GM19023 (cell line): Measurements from ENCODE around the gene SGSH.

Experiments
- ATAC-seq: cut with Tn5 transposase; IDR thresholded peaks from one replicate; pipeline ENCODE4 v1.9.1; 2021; ENCODE audit warnings: mild to moderate bottlenecking, moderate library complexity; ENCODE audit not compliant: unreplicated experiment

SGSH gene

DNA sequence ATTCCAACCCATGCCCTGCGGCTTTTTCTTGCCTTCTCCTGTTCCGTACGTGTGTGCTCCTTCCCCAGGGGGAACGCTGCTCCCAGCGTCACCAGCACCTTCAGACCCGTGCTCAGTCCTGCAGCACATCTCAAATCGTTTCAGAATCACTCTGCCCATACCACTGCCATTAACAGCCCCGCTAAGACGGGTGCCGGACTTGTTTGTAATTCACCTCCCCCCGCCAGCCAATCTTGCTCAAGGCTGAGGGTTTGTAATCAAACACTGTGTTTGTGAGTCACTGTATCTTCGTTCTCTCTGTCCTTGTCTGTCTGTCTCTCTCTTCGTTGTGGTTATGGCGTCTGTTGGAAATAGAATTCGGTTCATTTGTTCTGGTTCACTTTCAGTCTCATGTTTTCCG is 33.0 kb downstream of the SGSH start:
- ATAC-seq, result no peak

DNA sequence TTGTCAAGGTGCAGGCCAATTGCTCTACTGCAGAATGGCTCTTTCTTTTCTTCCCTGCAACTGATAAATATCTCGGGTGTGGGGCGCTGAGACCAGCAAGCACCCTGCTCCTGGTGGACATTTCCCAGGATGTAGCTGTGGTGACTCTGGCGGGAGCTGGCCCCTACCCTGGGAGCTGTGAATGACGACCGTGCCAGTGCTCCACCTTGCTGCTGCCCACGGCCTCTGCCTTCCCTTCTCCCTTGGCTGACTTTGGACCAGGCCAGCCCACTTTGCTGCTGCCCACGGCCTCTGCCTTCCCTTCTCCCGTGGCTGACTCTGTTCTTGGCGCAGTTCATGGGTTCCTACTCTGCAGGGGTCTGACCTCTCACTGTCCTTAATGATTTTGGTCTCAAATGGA is 34.2 kb downstream of the SGSH start:
- ATAC-seq, result no peak

DNA sequence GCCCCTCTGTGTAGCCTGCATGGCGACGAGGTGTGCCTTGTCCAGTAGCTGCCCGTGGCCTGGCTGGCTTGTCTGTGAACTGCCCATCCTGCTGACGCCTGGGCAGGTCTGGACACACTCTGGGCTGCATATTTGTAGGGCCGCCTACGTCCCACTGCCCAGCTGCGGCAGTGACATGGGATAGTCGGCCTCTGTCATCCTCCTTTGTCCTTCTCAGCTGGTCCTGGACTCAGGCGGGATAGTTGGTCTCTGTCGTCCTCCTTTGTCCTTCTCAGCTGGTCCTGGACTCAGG is 35.8 kb downstream of the SGSH start:
- no peak for ATAC-seq

DNA sequence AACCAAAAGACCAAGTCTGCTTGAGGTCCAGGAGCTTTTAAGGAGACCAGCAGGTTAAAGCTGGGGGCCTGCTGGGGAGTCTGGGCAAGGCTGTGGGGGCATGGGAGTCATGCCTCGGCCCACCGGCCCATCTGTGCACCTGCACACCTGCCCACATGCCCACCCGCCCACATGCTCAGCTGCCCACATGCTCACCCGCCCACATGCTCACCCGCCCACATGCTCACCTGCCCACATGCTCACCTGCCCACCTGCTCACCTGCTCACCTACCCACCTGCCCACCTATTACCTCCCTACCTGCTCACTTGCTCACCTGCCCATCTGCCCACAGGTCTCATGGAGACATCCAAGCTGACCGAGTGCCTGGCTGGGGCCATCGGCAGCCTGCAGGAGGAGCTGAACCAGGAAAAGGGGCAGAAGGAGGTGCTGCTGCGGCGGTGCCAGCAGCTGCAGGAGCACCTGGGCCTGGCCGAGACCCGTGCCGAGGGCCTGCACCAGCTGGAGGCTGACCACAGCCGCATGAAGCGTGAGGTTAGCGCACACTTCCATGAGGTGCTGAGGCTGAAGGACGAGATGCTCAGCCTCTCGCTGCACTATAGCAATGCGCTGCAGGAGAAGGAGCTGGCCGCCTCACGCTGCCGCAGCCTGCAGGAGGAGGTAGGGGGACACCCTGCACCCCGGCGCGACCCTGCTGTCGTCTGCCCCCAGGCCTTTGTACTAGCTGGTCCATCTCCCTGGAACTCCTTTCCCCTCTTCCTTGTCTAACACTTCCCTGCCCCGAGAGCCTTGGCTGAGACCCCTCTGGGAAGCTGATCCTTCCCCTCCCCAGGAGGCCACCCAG is 36.3 kb downstream of the SGSH start:
- ATAC-seq, result no peak

DNA sequence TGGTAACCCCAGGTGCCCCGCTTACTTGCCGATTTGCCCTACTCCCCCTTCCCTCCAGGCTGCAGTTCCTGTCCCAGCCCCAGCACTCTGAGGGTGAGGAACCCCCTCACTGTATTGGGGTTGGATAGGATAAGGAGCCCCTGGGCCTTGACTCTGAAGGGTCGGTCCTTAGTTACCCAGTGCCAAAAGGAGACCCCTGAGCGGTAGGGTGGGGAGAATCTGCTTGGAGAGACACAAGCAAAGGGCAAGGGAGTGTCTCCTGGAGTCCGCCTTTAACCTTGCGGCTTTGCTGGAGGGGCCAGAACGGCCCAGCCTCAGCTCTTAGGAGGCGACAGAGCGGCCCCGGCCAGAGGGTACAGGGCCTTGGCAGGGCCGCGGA is 37.3 kb downstream of the SGSH start:
- no peak for ATAC-seq

DNA sequence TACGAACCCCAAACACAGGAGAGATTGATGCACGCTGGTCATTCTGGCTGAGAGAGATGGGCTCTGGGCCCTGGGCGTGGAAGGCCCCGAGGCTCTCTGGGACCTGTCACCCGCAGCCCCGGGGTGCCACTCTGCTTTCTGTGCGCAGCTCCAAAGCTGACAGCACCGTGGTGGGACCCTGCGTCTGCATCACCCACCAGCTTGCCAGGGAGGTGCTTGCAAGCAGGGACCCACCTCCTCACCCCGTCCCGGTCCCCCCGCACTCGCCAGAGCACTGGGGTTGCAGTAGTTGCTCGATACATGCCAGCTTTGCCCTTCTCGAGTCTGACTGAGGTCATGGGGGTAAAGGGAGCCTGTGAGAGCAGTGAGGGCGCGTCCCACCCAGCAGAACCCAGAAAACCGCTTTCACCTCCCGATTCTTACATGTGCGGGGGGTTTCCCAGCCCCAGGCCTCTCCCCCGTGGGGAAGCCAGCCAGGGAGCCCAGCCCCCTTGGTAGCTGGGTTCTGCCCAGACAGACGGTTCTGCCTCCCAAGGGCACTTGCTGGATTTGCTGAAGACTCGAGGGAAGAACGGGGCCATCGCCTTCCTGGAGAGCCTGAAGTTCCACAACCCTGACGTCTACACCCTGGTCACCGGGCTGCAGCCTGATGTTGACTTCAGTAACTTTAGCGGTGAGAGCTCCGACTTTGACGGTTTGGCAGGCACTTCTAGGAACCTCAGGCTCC is 37.9 kb downstream of the SGSH start:
- no peak for ATAC-seq

DNA sequence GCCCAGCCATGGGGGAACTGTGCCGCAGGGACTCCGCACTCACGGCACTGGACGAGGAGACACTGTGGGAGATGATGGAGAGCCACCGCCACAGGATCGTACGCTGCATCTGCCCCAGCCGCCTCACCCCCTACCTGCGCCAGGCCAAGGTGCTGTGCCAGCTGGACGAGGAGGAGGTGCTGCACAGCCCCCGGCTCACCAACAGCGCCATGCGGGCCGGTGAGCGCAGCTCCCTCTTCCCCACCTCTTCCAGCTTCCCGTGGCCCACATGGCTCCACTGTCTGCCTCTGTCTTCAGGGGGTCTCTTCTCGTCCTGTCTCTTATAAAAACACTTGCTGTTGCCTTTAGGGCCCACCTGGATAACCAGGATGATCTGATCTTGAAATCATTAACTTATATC is 38.7 kb downstream of the SGSH start:
- ATAC-seq, result no peak

DNA sequence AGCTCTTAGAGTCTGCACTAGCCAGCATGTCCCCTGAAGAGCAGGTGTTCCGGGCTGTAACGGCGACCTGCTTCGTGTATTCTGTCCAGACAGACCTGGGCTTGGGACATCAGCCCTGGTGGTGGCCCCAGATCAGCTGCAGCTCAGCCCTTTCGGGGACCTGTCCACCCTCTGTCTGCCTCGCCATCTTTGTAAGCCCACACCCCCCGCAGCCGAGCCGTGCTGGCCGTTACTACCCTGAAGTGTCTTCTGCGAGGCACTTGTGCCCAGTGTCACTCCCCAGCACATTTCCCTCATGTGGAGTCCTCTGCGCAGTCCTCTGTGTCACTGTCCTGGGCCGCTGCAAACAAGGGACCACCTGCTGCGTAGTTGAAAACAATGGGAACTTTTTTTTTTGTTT is 39.9 kb downstream of the SGSH start:
- ATAC-seq, result no peak

DNA sequence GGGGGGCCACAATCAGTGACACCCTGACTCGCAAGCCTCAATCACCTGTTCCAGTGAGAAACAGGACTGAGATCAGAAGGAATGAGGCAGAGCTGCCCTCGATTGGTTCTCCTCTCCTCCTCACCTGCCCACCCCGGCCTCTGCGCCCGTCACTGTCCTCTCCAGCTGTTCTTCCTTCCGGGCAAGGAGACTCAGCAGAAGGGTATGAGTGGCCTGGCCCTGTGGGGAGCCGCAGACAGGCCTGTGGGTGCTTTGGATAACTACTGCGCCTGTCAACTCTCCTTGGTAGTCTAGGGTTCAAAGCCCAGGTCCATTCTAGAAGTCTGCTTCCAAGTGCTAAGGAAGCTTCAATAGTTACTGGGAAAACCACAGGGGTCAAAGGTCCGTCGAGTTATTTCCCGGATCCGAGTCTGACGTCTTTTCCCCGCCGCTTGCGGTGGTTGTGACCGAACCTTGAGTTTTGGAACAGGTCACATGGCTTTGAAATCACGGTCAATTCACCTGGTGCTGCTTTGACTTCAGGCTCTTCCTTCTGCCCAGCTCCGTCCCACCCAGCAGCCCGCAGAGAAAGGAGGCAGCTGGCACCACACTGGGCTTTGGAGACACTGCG is 42.0 kb downstream of the SGSH start:
- ATAC-seq, result no peak

DNA sequence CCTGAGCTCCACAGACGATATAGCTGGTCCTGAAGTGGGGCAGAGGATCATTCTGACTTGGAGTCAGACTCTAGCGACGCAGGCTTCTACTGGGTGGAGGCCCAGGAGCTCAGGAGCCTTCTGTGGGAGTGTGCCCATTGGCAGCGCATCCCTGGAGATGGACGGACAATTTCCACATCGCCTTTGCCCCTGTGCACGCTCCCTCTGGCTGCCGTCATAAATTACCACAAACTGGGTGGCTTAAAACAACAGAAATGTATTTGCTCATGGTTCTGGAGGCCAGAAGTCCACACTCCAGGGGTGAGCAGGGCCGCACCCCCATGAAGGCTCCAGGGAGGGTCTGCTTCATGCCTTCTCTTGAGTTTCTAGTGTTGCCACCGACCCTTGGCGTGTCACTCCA is 43.4 kb downstream of the SGSH start:
- ATAC-seq, result no peak

DNA sequence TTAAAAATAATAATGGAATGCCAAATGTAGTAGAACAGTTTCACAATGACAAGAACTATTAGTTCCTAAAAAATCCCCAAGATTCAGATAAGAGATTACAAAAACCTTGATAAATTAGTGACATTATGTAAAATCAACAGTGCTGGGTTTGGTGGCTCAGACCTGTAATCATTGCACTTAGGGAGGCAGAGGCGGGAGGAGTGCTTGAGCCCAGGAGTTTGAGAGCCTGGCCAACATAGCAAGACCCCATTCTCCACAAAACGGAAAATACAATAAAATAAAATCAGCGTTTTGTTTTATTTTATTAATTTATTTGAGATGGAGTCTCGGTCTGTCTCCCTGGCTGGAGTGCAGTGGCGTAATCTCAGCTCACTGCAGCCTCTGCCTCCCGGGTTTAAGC is 46.2 kb downstream of the SGSH start:
- ATAC-seq, result no peak

DNA sequence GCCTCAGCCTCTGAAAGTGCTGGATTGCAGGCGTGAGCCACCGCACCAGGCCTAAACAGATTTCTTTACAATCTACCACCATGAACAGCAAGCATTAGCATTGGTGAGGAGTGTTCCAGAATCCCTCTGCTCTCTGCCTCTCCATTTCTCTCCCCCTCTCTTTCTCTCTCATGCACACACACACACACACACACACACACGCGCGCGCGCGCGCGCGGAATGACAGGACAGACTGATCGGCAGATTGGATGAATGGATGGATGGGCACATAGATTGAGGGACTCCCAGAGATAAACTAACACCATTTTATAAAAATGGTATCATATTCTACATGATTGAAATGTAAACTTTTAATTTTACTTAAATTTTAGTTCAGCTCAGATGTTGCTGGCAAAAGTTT is 47.0 kb downstream of the SGSH start:
- no peak for ATAC-seq

DNA sequence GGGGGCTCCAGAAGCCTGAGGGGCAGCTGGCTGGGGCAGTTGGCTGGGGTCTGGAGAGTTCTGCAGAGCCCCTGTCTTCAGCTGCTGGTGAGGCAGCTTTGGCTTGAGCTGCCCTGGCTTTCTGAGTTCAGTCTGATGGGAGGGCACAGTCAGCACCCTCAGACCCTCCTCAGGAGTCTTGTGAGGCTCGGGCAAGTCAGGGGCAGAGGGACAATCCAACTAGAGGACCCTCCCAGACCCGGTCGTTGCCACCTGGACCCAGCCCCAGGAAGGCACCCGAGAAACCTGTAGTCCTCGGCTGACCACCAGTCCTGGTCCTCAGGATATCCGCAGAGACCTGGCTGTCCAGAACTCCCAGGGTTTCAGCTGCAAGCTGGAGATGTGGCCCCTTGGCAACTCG is 48.5 kb downstream of the SGSH start:
- no peak for ATAC-seq

DNA sequence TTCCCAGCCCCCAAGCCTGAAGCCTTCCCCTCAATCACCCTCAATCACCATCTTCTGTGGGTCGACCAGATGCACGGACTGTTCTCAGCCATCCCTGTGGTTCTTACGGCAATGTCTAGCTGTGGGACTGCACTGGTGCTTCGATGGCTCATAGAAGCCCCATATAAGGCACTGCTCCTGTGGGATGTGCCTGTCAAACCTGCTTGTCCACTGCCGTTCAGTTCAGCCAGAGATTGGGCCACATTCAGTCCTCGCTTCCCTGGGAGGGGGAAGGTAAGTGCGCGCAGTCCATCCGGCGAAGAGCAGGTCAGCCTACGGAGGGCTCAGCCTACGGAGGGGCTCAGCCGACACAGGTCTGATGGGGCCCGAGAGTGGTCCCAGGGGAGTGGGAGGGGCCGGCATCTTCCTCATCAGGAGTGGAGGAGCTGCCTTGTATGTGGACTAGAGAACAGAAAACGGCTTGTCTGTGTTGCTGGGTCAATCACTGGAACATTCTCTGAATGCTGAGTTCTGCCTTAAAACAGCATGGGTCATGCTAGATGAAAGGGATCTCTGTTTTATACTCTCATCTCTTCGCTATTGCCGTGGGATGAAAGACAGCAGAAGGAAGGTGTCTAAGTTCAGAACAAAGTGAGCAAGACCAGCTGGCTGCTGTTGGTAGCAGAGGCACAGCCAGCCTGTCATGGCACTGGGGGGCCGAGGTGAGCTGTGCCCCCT is 50.2 kb downstream of the SGSH start, which contains the start of gene CARD14:
Gene CARD14, plus strand, starts transcription at position 247 of the 717 bp plus-strand sequence. CDS start 11,409 bp downstream, outside the sequence.
- ATAC-seq, result no peak

DNA sequence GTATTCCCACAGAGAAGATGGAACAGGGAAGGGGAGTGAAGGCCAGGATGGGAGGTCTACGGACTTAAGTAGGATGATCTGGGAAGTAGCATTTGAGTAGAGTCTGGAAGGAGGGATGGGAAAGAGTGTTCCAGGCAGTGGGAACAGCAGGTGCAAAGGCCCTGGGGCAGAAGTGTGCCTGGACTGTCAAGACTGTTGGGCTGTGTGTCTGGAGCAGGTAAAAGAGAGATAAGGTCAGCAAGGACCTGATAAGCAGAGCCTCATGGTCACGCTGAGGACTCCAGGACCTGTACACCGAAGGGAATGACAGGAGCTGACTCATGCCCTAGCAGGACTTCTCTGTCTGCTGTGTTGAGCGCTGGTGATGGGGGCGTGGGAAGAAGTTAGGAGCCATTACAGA is 51.0 kb downstream of the SGSH start:
- no peak for ATAC-seq

DNA sequence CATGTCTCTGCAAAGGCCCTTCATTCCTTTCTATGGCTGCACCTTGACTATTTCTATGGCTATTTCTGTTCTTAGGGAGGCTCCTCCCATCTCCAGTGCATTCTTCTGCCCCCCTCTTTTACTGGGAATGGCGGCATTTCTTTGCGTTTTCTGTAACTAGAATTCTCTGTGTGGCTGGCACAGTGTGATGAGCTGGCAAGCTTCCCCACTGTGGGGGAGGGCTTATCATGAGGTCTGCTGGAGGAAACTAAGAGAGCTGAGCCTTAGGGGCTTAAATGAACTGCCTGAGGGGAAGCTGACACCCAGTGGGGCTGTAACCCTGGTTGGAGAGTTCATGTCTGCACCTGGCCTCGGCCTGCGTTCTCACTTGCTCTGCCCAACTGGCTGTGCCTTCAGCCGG is 51.8 kb downstream of the SGSH start:
- ATAC-seq, result no peak

DNA sequence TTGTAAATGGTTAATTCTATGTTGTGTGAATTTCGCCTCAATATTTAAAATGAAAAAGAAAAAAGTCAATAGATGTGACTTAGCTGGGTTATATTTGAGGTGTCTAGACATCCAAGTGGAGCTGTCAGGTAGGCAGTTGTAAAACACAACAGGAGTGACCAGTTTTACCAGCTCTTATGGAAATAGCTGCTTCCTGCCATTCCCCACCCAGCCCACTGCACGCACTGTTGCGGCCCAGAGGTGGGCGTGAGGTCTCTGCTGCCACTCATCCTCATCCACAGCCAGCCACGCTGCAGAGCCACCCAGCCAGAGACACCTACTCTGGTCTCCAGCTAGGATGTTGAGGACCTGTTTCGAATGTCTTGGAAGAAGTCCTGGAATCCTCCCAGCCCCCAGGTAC is 53.7 kb downstream of the SGSH start:
- no peak for ATAC-seq

DNA sequence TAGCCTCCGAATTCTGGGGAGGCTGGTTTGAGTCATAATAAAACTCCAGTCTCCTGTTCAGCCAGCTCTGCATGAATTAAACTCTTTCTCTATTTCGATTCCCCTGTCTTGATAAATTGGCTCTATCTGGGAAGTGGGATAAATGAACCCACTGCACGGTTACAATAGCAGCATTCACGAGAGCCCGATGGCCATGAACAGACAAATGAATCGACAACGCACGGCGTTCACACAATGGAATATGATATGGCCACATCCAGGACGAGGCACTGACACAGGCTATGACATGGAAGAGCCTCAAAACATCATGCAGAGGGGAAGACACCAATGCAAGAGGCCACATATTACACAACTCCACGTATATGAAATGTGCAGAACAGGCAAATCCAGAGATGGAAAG is 55.9 kb downstream of the SGSH start:
- ATAC-seq, result no peak

DNA sequence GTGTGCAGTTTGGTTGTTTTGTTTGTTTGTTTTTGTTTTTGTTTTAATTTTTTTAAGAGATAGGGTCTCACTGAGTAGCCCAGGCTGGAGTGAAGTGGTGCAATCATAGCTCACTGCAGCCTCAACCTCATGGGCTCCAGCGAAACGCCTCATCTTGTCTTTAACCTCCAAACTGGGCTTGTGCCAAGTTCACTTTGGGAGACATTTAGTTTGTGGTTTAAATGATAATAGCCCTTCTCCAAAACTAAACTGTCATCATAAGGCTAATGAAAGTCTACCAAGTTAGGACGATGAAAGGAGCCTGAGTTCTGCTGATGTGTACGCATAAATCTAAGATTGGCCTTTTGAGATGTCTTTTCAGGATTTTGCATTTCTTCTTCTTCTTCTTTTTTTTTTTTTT is 56.8 kb downstream of the SGSH start:
- no peak for ATAC-seq

DNA sequence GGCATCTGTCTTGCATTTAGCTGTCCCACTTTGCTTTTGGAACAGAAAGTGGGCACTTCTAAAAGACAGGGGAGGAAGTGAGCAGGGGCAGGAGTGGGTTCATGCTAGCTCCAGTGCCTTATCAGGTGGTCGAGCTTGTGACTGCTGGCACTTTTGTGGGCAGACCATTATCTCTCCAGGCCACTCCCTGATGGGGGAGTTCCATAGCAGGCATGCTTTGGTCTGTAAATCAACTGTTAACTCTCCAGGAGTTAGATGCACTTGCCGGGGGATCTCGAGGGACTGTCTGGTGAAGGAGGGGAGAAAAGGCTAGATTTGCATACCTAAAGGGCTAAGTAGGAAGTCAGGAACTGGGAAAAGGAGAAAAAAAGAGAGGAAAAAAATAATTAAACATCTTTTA is 59.6 kb downstream of the SGSH start:
- ATAC-seq, result no peak
